Left renal pelvis (tissue), 4 donors: Measurements from ENCODE around the gene DPM1. TPM values are rescaled to one million over a fixed set of nuclear protein-coding genes. Genes with fewer than 3 reads are reported as not detected.
A peak's percentile ranks its signal among the peaks of the same experiment; 100 is the strongest.

Experiments used
- DNase-seq, 4 donors: peaks; one replicate each; pipeline ENCODE4 v3.0.0-alpha.2; 2013; ENCODE audit warnings: low read depth in 4 of 4, low spot score in 3 of 4
- polyA plus RNA-seq, 4 donors: library from polyadenylated mRNA; unstranded; fragments of 120-200 nt; gene quantifications; one replicate each; pipeline ENCODE4 v1.2.1, GENCODE V29; 2013; ENCODE audit not compliant: insufficient read length in 4 of 4

Gene DPM1
- 10 to 100 TPM; 54.4 to 82.1 (median 62.3) TPM for polyA plus RNA-seq

DNA sequence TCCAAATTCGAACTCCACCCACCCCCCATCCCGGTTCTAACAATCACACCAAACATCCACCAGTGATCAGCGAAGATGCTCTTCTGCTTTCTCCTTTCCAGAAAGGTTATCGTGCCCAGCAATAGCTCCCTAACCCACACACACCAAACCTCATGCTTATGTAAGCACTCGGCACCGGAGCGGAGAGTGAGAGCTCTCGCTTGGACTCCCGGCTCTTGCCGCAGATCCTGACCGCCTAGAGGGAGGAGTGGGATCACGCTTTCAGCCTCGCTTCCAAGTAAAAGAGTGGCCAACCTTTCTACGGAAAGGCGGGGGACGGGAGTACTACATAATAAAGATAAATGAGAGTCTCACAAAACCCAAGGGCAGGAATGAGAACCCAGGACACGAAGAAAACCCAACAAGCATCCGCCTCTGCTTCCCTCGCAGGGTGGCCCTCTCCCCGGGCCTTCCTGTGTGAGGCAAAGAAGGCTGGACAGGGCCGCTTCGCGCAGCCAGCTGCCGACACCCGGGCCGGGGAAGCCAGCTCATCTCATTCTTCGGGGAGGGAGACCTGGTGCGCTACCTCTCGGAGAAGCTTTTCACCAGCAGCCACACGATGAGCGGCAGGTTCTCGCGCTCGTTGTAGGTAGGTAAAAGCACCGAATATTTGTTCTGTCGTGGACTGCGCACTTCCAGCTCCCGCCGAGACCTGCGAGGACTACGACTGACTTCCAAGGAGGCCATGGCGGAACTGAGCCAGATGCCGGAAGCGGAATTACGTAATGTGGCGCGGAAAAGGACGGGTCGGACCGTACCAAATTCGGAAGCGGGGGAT, at the start of gene DPM1:
DPM1 (minus strand) TSS at position 735 of the 817 bp plus-strand sequence; CDS start at position 726, 9 bp downstream.
- peak in 1 of 4 donors; percentile 87 for DNase-seq

DNA sequence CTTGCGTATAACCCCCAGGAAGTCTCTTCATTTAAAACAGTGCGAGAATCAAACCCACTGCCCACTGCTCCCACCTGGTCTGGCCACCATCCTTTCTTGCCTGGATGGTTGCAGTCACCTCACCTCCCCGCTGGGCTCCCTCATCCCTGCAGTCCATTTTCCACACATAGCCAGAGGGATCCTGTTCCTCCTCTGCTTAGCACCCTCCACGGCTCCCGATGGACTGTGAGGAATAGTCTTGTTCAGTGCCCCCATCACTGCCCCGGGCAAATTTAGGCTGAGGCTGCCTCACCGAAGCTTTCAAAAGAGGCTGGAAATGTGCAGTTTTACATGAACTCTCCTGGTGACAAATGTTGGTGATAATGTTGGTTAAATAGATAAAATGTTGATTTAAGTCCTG, 46.9 kb upstream of the DPM1 start:
- no peak for DNase-seq

DNA sequence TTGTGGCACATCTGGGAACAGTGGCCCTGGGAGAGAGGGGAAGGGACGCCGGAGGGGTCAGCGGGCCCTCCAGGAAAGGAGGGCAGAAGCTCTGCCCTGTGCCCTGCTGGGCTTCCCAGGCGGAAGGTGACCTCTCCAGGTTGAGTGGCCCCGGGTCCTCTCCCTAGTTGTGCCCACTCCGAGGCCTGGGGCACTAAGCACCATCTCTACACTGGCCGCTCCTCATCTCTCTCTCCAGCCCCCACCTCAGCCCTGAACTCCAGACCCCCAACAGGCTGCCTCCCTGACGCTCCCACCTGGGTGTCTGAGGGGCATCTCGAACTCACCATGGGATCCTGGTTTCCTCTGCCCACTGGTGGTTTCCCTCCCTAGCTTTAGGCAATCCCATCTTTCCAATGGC, 46.4 kb upstream of the DPM1 start:
- DNase-seq: no peak

DNA sequence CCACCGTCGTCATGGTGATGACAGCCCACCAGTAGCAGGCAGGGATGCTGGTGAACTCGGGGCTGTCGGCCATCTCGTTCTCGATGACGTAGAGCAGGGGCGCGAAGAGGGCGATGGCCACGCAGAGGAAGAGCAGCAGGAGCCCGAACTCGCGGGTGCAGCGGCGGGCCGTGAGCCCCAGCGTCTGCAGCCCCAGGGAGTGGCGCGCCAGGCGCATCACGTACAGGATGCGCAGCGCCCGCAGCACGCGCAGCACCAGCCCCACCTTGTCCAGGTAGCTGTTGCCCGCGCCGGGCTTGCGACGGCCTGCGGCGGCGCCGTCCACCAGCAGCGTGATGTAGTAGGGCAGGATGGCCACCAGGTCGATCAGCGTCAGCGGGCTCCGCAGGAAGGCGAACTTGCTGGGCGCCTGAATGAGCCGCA, 46.0 kb upstream of the DPM1 start:
- DNase-seq: no peak

DNA sequence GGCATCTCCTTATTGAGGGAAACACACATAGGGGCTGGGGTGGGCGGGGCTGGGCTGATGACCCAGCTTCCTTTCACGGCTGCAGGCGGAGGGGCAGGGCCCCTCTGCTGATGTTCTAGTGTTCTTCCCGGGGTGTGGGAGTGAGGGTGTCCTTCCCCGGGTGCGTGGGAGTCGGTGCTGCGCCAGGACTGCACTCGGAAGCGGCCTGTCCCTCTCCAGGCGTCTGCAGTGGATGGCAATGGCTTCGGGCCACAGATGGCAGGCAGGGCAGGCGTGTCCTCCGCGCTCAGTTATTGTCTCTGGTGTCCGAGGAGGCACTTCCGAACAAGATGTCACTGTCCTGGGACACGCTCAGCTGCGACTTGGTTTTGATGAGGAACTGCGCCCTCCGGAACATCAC, 45.4 kb upstream of the DPM1 start:
- DNase-seq: no peak

DNA sequence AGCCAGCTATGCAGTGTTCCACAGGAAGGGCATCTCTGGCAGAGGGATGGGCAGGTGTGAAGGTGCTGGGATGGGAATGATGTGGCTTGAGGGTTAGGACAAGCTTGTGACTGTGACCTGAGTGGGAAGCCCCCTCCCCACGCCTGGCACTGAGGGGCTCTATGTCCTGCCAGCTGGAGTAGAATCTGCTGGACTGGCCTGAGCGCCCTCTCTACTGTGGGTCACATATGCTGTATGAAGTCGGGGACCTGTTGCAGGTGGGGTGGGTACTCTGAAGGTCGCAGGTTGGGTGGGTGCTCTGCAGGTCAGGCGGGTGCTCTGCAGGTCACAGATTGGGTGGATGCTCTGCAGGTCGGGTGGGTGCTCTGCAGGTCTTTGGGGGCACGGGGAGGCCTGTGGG, 44.3 kb upstream of the DPM1 start:
- DNase-seq: no peak

DNA sequence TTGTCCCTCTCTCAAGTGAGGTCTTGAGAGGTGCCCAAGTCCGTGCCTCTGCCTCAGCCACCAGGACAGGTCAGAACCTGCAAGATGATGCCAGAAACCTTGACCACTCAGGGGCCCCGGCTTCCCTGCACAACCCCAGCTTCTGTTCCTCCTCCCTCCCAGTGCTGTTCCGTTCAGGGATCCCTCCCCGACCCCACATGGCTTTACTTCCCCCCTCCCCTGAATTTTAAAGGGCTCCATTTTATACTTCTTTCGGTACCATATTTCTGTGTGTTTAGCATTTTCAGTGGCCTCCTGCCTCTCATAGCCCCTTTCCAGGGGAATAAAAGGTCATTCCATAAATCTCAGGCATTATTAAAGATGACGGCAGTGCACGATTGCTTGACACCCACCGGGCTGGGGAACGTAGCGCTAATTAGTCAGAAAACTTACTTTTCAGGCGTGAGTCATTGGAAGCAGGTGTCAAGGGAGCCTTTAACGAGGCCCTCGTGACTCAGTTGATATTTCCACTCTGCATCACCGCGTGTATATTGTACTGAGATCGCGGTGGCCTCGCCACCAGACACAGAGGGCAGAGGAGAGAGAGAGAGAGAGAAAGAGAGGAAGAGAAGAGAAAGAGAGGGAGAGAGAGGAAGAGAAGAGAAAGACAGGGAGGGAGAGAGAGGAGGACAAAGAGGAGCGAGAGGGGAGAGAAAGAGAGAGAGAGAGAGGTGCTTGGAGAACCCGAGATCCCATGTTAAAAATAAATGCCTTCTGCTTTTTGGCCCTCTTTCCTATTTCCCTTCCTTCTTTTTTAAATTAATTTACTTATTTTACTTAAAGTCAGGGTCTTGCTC, 43.3 kb upstream of the DPM1 start:
- DNase-seq: no peak

DNA sequence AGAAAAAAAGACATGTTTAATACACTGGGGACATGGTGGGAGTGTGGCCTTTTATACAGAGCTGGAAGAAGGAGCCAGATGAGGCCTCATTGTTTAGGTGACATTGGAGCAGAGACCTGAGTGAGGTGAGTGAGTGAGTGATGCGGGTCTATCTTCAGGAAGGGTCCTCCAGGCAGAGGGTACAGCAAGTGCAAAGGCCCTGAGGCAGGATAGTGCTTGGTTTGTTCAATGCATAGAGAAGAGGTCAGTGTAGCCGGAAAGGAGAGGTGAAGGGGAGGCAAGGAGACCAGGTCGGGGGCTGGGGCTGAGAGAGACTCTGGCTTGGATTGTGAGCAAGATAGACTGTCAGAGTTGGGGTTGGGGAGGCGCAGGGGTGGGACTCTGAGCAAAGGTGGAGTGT, 41.0 kb upstream of the DPM1 start:
- no peak for DNase-seq

DNA sequence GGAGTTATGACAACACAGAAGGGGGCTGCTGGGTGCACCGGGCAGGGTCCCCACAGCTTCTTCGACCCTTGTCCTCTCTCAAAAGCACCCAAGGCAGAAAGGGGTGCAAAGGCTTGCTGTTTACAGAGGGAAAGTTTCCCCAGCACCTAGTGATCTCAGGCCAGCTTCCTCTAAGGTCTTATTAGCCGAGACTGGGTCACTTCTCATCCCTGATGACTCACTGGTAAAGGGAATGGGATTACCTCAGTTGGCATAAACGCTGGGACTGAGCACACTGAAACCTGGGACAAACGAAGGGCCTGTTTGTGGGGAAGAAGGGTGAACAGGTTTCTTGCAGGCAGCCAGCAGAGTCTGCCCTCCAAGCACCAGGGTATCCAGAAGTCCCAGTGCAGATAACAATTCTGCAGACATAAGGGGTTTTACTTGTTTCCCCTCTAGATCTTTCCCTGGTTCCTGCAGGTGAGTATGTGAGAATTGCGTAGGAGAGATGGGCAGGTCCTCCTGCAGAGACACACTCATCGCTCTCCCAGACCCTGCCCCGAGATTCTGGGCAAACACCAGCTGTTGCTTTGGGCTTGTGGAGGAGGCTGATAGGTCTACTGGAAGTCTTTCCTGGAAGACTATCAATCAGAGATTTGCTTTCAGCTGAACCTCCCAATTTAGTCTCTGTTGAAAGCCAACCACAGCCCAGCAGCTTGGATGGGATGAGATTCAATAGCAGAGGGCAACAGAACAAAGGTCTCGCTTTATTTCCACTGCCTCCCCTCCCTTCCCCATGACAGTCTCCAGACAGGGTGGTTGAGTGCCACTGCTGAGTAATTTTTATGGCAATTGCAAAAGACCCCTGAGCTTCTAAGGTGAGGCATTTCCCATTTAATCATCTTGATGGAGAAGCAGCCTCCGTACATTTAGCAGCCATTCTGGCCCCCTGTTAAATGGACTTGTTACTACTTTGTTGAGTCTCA, 38.9 kb upstream of the DPM1 start:
- DNase-seq: no peak

DNA sequence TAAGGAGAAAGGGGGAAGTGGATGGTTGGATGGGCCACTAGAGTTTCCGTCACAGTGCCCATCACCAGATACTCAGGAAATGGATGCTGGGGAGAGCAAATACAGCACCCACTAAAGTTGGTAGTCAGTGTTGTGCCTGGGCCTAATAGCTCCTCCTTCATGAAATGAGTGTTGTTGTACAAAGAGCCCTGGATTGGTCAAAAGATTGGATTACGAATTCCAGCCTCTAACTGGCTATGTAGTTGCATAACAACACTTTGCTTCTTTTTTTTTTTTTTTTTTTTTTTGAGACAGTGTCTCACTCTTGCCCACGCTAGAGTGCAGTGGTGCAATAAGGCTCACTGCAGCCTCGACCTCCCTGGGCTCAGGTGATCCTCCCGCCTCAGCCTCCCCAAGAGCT, 37.2 kb upstream of the DPM1 start:
- no peak for DNase-seq

DNA sequence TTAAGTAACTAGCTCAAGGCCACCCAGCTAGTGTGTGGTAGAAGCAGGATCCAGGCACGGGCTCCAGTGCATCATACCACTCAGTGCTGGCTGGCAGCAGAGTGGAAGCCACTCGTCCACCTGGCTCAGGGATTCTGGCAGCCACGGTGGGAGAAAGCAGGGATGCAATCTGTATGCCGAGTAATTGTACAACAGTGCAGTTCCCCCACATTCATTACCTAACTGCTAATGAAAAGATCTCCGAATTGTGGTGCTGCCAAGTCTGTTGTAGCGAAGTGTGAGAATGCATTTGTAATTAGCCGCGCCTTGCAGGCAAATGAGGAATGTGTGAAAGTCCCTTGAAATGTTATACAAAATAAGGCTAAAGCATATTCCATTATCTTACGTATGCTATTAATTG, 35.5 kb upstream of the DPM1 start:
- no peak for DNase-seq

DNA sequence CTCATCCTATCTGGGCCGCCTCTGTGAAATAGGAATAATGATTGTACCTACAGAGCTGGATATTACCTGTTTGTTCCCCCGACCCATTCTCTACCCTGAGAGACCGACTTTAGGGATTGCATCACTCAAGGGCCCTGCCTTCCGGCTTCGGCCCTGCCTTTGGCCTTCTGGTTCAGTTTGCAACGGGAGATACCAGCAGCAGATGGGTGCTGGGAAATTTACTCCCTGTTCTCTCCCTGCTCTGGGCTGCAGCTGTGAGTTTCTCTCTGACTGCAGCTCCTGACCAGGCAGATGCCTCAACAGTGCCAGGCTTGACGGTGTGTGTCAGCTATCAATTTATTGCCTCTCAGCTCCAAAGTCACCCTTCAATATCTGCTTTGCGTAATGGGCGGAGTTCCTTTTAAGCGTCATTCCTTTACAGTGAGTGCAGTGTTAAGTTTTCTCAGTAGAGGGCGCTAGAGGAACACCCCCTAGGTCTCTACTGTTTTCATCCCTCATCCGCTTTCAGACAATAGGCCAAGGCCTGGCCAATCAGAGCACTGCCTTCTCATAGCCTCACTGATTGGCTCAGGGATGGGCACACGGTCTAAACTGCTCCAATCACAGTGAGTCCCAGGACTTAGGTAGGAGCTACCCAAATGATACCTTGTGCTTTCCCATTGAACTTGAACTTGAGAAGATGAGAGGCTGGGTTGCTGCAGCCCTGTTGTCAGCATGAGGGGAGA, 34.6 kb upstream of the DPM1 start:
- no peak for DNase-seq

DNA sequence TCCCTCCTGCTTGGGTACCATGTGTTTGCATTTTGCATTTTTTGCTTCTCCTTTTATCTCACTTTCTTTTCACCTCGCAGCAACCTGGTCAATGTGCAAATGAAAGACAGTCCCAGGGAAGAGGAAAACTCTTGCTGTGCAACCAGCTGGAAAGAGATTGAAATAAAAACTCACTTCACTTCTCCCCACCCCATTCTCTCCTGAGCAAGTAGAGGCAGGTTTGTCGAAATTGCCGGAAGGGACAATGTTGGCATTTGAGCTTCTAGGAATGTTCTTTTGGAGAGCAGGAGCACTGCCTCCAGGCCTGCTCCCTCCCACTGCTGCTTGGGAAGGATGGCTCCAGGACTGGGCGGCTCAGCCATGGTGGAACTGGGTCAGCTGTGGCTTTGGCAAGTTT, 34.0 kb upstream of the DPM1 start:
- DNase-seq: no peak

DNA sequence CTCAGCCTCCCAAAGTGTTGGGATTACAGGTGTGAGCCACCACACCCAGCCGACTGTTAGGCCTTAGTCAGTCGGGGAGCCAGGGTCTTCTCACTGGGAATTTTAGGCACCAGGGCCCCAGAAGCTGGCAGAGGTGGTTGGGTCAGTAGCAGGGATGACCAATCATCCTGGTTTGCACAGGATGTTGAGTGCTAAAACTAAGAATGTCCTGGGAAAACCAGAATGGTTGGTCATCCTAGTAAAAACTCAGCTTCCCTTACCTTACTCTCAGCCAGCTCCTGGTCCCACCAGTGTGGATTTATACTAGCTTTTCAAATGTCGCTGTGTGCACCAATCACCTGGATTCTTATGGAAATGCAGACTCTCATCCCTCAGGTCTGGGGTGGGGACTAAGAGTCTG, 32.7 kb upstream of the DPM1 start:
- no peak for DNase-seq

DNA sequence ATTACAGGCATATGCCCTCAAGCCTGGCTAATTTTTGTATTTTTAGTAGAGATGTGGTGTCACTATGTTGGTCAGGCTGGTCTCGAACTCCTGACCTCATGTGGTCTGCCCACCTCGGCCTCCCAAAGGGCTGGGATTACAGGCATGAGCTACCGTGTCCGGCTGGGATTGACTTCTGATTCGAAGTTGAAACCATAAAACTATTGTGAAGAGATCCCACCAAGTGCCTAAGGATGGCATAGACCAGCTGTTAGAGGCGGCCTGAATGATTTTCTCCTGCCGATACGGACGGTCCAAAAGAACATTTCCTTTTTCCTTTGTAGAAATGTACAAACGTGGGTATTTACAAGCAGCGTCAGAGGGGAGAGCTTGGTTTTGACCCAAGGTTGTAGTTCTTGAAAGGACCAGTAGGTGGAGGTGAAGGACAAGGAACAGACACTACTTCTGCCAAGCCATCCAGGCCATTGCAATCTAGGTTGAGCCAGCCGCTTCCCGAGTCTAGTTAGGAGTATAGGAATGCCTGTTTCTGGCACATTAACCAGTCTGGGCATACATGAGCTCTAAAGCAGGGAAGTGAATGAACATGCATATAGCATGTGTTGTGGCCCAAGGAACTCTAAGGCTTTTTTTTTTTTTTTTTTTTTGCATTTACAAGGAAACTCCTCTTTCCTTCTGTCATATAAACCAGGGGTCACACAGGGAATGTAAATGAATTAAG, 29.3 kb upstream of the DPM1 start:
- DNase-seq: peak; percentile 67 to 79 (median 71)

DNA sequence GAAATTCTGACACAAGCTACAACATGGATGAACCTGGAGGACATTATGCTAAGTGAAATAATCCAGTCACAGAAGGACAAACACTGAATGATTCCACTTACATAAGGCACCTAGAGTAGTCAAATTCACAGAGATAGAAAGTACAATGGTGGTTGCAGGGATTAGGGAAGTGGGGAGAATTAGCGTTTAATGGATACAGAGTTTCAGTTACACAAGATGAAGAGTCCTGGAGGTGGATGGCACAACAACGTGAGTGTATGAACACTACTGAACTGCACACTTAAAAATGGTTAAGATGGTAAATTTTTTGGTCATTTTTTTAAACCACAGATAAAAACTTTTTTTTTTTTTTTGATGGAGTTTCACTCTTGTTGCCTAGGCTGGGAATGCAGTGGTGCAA, 25.0 kb upstream of the DPM1 start:
- no peak for DNase-seq

DNA sequence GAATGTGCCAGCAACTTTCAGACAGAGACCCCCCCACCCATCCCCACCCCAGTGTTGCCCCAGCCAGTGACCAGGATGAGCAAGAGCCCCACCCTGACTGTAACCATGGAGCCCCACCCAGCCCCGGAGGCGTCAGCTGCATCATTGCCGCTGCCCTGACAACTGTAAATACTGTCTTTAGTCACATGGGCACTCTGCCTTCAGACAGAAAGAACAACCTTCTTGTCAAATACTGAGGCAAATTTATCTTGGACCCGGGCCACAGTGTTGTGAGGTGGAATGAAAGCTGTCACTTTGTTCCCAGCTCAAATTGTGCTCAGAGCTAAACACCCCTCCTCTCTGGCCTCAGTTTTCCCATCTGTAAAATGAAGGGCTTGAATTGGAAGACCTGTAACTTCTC, 24.0 kb upstream of the DPM1 start:
- no peak for DNase-seq

DNA sequence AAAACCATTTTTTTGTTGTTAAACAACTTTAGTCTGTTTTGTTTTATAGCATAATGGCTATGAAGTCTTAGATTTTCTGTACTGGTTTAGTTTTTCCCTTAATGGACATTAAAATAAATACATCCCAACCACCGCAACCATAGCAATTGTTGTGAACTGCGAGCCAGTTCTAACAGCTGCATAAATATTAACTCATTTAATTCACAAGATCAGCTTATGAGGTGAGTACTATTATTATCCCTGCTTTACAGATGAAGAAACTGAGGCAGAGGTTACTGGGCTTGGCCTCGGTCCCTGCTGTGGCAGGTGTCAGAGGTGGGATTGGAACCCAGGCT, 23.3 kb upstream of the DPM1 start:
- DNase-seq: no peak

DNA sequence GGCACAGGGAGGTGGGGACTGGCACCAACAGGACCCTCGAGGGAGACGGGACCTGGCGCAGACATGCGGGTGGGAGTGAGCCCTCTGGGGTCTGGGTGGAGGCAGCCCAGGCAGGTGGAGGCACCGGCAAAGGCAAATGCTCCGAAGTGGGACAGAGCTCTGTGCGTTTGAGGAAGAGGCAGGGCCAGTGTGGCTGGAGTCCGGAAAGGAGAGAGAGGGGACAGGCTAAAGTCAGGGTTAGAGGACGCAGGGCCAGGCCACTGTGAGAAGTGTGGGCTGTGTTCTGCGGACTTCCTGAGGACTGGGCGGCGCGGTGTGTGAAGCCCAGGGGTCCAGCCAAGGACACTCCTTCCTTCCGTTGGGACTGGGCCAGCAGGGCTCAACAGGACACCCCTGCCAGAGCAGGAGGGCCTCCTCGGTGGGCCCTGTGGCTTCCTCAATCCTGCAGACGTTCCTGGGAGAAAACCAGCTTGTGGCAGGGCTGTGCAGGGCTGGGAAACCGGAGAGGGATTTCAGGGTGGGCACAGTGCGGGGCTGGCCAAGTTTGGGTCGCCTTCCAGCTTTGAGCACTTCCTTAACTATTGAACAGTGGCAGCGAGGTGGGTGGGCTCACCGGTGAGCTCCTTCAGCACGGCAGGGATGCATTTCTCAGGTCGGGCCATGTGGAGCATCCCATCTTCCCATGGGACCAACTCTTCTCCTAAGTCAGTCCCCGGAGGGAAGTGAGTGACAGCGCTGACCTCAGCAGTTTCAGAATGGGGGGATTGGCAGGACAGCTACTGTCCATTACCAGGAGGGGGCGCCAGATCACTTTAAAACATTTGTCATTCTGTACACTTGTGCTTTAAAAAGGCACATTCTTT, 22.8 kb upstream of the DPM1 start:
- peak in 1 of 4 donors; percentile 54 for DNase-seq
